ENCODE data around the gene C4BPA. TPM values are rescaled to one million over a fixed set of nuclear protein-coding genes. Genes with fewer than 3 reads are reported as not detected.

Gene C4BPA
- total RNA-seq, 1 donor from 2014 or later = not detected

DNA sequence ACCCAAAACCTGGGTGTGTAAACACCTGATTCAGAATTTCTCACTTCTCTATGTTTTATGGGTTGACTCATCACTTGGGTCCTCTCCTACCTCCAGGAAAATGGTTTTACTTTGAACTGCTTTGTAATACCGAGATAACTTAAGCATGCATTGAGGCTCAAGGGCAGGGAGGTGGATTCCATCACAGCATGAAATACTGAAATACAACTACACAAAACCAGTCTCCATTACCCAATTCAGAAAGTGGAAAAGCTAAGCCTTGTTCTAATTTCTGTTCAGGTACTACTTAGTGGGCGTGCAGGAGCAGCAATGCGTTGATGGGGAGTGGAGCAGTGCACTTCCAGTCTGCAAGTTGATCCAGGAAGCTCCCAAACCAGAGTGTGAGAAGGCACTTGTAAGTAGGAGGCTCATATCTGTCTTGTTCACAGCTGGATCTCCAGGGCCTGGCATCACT, 6.1 kb upstream of the C4BPA start:
- H3K4me1 Mint-ChIP-seq = no peaks in the 10 kb centered on the region
- DNase-seq (ENCODE audit: low read depth, low spot score) = no peak
- H3K27me3 Mint-ChIP-seq (ENCODE audit: low read depth) = peaks cover 20% of the 10 kb centered on the region
- no peak overlapping the region for H3K27ac Mint-ChIP-seq (ENCODE audit: unreplicated experiment)
- H3K9me3 Mint-ChIP-seq = peaks cover 5% of the 10 kb centered on the region
- no peak overlapping the region for H3K4me3 Mint-ChIP-seq
- TF ChIP-seq, protein P1, sequence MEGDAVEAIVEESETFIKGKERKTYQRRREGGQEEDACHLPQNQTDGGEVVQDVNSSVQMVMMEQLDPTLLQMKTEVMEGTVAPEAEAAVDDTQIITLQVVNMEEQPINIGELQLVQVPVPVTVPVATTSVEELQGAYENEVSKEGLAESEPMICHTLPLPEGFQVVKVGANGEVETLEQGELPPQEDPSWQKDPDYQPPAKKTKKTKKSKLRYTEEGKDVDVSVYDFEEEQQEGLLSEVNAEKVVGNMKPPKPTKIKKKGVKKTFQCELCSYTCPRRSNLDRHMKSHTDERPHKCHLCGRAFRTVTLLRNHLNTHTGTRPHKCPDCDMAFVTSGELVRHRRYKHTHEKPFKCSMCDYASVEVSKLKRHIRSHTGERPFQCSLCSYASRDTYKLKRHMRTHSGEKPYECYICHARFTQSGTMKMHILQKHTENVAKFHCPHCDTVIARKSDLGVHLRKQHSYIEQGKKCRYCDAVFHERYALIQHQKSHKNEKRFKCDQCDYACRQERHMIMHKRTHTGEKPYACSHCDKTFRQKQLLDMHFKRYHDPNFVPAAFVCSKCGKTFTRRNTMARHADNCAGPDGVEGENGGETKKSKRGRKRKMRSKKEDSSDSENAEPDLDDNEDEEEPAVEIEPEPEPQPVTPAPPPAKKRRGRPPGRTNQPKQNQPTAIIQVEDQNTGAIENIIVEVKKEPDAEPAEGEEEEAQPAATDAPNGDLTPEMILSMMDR (conservative IDR thresholded peaks at IDR 0.05) = no peak
- no peaks in the 10 kb centered on the region for H3K36me3 Mint-ChIP-seq (ENCODE audit: low read depth)

DNA sequence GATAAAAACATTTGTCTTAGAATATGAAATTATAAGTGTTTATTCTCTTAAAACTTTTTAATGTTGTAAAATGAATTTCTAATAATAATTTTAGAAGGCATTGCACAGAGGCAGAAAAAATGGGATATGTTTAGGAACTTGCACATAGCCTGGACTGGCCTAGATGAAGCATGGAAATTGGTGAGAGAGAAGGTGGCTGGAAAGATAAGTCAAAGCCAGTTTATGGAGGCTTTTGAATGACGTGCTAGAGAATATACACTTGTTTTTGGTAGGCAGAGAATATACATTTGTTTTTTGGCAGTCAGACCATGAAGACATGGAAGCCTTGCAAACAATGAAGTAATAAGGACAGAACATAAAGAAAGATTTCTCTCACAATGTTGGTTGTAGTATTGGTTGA, 2.3 kb upstream of the C4BPA start:
- H3K27me3 Mint-ChIP-seq (ENCODE audit: low read depth) = peaks cover 17% of the 10 kb centered on the region
- no peaks in the 10 kb centered on the region for H3K4me1 Mint-ChIP-seq
- H3K36me3 Mint-ChIP-seq (ENCODE audit: low read depth) = no peaks in the 10 kb centered on the region
- H3K9me3 Mint-ChIP-seq = peaks cover 3% of the 10 kb centered on the region
- TF ChIP-seq, protein P1 (conservative IDR thresholded peaks at IDR 0.05) = no peak
- no peak overlapping the region for H3K4me3 Mint-ChIP-seq
- no peak overlapping the region for H3K27ac Mint-ChIP-seq (ENCODE audit: unreplicated experiment)
- no peak for DNase-seq (ENCODE audit: low read depth, low spot score)

DNA sequence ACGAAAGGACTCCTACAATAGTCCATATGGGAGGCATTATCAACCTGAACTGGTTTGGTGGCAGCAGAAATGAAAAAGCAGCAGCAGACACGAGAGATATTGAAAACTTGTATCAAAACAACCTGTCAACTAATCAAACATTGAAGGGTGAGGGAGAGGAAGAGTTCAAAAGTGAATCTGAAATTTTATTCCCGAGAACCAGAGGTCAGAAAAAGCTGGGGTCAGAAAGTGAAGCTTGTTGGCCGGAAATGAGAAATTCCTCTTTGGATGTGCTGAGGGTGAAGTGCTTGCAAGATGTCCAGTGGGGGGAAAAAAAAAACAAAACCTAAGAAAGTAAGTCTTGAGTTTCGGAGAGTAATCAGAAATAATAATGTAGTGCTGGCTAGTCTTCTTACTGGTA, 1.9 kb upstream of the C4BPA start:
- DNase-seq (ENCODE audit: low read depth, low spot score) = no peak
- Mint-ChIP-seq H3K4me3 (no peak overlapping the region), H3K9me3 (peaks cover 6% of the 10 kb centered on the region), H3K27ac (ENCODE audit: unreplicated experiment) (no peak overlapping the region), H3K36me3 (ENCODE audit: low read depth) (no peaks in the 10 kb centered on the region), H3K4me1 (no peaks in the 10 kb centered on the region), H3K27me3 (ENCODE audit: low read depth) (peaks cover 17% of the 10 kb centered on the region)
- TF ChIP-seq, protein P1 (conservative IDR thresholded peaks at IDR 0.05) = no peak

DNA sequence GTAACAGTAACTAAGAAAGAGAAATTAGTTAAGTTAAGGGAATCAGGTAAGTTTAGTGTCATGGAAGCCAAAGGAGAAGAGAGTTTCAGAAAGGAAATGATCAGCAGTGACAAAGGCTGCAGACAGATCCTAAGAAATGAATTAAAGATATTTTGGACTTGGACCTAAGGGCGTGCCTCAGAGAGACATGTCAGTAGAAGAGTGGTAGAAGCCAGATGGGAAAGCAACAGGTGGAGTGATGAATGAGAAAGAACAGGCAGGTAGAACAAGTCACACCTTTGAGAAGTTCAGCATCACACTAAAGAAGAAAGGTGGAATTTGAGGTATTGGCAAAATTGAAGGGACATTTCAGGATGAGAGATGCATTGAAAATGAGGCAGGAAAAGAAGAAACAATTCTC, 1.4 kb upstream of the C4BPA start:
- TF ChIP-seq, protein P1 (conservative IDR thresholded peaks at IDR 0.05) = no peak
- no peak overlapping the region for H3K4me3 Mint-ChIP-seq
- H3K27ac Mint-ChIP-seq (ENCODE audit: unreplicated experiment) = no peak overlapping the region
- peaks cover 17% of the 10 kb centered on the region for H3K27me3 Mint-ChIP-seq (ENCODE audit: low read depth)
- no peak for DNase-seq (ENCODE audit: low read depth, low spot score)
- H3K4me1 Mint-ChIP-seq = no peaks in the 10 kb centered on the region
- peaks cover 4% of the 10 kb centered on the region for H3K9me3 Mint-ChIP-seq
- no peaks in the 10 kb centered on the region for H3K36me3 Mint-ChIP-seq (ENCODE audit: low read depth)

DNA sequence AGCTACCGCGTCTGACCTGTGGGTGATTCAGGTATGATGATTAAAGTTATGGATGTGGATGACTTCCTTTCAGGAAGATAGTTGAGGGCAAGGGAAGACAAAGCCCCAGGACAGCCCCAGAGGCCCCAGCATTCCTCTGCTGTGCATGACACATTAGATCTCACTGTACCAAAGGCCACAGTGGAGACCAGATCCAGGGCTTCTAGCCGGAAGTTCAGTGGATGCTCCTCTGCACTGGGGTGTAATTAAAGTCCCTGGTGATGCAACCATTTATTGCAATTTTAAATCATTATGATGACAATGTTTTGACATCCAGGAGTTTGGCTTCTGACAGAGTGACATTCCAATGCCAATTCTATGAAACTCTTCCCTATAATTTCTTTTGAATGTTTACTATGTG, 5.0 kb downstream of the C4BPA start:
- H3K27me3 Mint-ChIP-seq (ENCODE audit: low read depth) = peaks cover 18% of the 10 kb centered on the region
- no peak overlapping the region for H3K27ac Mint-ChIP-seq (ENCODE audit: unreplicated experiment)
- no peak overlapping the region for H3K4me3 Mint-ChIP-seq
- TF ChIP-seq, protein P1 (conservative IDR thresholded peaks at IDR 0.05) = no peak
- peaks cover 3% of the 10 kb centered on the region for H3K9me3 Mint-ChIP-seq
- no peaks in the 10 kb centered on the region for H3K4me1 Mint-ChIP-seq
- H3K36me3 Mint-ChIP-seq (ENCODE audit: low read depth) = no peaks in the 10 kb centered on the region
- no peak for DNase-seq (ENCODE audit: low read depth, low spot score)
